Effector memory CD4-positive, alpha-beta T cell (primary cell): ENCODE results near the gene FCN3.

ENCODE experiments used
- DNase-seq, 3 donors: peaks; one replicate each; pipeline ENCODE4 v3.0.0-alpha.2; 2020
- H3K27ac ChIP-seq: 2 replicates; pipeline ENCODE4 v1.7.0; 2013; ENCODE audit warnings: mild to moderate bottlenecking, low read length, moderate library complexity; ENCODE audit not compliant: insufficient read depth, poor library complexity, severe bottlenecking
- H3K27me3 ChIP-seq: replicated peaks from 2 replicates; pipeline ENCODE4 v1.7.0; 2013; ENCODE audit warnings: mild to moderate bottlenecking, low read length; ENCODE audit not compliant: insufficient read depth, control insufficient read depth, poor library complexity, severe bottlenecking
- H3K36me3 ChIP-seq: 2 replicates; pipeline ENCODE4 v1.7.0; 2013; ENCODE audit warnings: mild to moderate bottlenecking, low read length, moderate library complexity; ENCODE audit not compliant: control insufficient read depth, insufficient read depth
- H3K4me1 ChIP-seq: 2 replicates; pipeline ENCODE4 v1.7.0; 2013; ENCODE audit warnings: low read length, mild to moderate bottlenecking; ENCODE audit not compliant: control insufficient read depth, insufficient read depth, poor library complexity, severe bottlenecking
- H3K4me3 ChIP-seq: 2 replicates; pipeline ENCODE4 v1.7.0; 2013; ENCODE audit warnings: low read length, low read depth, mild to moderate bottlenecking; ENCODE audit not compliant: insufficient read depth, poor library complexity, severe bottlenecking
- H3K9me3 ChIP-seq: 2 replicates; pipeline ENCODE4 v1.7.0; 2013; ENCODE audit warnings: mild to moderate bottlenecking, low read length, moderate library complexity; ENCODE audit not compliant: control insufficient read depth

FCN3 gene

DNA sequence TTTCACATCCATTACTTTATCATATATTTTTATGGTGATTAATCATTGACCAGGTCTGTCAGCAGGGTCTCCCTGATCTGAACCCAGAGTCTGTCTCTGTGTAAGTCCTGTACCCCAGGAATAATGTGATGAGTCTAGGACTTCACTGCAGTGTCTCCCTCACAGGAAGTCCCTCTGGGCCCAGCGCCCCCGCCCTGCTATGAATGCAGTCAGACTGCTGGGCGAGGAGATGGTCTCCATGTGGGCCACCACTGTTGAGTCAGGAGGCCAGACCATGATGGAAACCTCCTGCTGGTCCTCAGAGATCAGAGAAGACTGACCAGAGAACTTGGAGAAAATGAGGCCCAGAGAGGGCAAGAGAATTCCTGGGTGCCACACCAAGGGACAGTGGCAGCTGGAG lies 43.2 kb downstream of the FCN3 start:
- no peak for DNase-seq
- H3K27ac ChIP-seq, result no peak overlapping the region
- H3K27me3 ChIP-seq, result no peaks in the 10 kb centered on the region
- H3K4me3 ChIP-seq, result no peak overlapping the region
- H3K4me1 ChIP-seq, result peaks cover 12% of the 10 kb centered on the region
- peaks cover 57% of the 10 kb centered on the region for H3K36me3 ChIP-seq
- H3K9me3 ChIP-seq, result no peaks in the 10 kb centered on the region

DNA sequence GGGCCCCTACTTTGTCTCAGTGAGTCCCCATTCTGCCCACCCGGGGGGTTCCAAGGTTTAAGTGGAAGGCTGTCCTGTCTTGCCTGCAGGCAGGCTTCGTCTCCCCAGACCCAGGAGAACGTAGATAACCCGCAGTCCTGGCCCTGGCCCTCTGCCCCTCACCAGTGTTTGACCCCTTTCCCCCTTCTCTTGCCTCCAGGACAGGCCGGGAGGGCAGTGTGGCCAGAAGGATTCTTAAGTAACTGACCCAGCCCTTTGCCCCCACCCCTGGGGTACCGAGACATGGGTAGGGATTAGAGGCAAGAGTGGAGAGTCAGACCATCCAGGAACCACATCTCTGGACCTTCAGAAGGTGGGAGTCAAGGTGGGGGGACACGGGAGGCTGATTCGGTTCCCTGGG lies 43.8 kb downstream of the FCN3 start:
- H3K4me1 ChIP-seq, result peaks cover 12% of the 10 kb centered on the region
- no peak overlapping the region for H3K4me3 ChIP-seq
- no peaks in the 10 kb centered on the region for H3K27me3 ChIP-seq
- H3K27ac ChIP-seq, result no peak overlapping the region
- peaks cover 57% of the 10 kb centered on the region for H3K36me3 ChIP-seq
- no peak for DNase-seq
- no peaks in the 10 kb centered on the region for H3K9me3 ChIP-seq

DNA sequence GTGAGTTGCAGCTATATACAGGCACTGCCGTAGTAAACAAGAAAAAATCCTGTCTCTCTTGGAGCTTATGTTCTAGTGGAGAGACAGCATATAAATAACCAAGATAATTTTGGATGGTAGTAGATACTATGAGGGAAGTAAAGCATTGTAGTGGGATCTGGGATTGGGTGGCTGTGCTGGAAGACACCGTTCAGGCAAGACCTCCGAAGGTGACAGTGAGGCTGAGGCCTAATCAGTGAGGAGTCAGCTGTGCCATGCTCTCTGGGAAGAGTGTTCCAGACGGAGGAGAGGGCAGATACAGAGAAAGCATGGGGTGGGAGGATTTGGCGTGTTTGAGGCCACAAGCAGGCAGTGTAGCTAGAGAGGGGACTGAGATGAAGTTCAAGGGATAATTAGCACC lies 46.7 kb downstream of the FCN3 start:
- H3K36me3 ChIP-seq, result peaks cover 39% of the 10 kb centered on the region
- peaks cover 22% of the 10 kb centered on the region for H3K4me1 ChIP-seq
- no peak for DNase-seq
- H3K27me3 ChIP-seq, result no peaks in the 10 kb centered on the region
- H3K4me3 ChIP-seq, result no peak overlapping the region
- no peak overlapping the region for H3K27ac ChIP-seq
- H3K9me3 ChIP-seq, result no peaks in the 10 kb centered on the region

DNA sequence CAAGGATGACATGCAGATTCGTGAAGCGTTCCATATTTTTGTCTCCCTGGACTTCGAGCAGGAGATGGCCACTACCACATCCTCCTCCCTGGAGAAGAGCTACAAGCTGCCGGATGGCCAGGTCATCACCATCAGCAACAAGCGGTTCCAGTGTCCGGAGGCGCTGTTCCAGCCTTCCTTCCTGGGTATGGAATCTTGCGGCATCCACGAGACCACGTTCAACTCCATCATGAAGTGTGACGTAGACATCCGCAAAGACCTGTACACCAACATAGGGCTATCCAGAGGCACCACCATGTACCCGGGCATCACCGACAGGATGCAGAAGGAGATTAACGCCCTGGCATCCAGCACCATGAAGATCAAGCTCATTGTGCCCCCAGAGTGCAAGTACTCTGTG lies 49.3 kb downstream of the FCN3 start:
- H3K36me3 ChIP-seq, result peaks cover 22% of the 10 kb centered on the region
- H3K9me3 ChIP-seq, result no peaks in the 10 kb centered on the region
- DNase-seq, result no peak
- no peak overlapping the region for H3K4me3 ChIP-seq
- H3K4me1 ChIP-seq, result peaks cover 17% of the 10 kb centered on the region
- H3K27me3 ChIP-seq, result no peaks in the 10 kb centered on the region
- H3K27ac ChIP-seq, result no peak overlapping the region

DNA sequence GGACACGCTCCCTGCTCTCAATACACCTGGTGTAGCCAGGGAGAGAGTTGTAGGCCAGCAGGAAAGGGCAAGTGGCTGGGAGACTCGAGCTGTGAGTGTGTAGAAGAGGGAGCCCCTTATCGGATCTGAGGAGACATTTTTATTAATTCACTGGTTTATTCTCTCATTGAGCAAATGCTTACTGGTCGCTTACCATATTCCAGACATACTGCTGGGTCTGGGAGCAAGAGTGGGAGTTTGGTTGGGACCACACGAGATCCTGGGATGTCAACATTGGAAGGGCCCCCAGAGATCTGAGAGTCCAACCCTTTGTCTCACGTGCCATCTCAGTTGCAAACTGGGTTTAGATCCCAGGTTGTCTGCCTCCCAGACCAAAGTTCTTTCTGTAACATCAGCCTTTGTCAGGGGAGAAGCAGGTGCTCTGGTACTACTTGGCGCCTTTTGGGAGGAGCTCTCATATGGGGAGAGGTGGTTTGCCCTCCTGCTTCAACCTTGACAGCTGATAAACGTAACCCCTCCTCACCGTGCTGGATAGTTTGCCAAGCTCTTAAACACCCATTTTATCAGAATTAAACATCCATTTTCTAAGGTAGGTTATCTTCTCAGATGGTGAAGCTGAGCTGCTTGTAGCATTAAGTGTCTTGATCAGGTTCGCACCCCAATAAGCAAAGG lies 51.9 kb downstream of the FCN3 start:
- H3K4me3 ChIP-seq, result peak overlapping the region; percentile 93
- no peak for DNase-seq
- peaks cover 8% of the 10 kb centered on the region for H3K27me3 ChIP-seq
- no peaks in the 10 kb centered on the region for H3K9me3 ChIP-seq
- H3K36me3 ChIP-seq, result peaks cover 16% of the 10 kb centered on the region
- H3K4me1 ChIP-seq, result peaks cover 17% of the 10 kb centered on the region
- H3K27ac ChIP-seq, result peak overlapping the region; percentile 91

DNA sequence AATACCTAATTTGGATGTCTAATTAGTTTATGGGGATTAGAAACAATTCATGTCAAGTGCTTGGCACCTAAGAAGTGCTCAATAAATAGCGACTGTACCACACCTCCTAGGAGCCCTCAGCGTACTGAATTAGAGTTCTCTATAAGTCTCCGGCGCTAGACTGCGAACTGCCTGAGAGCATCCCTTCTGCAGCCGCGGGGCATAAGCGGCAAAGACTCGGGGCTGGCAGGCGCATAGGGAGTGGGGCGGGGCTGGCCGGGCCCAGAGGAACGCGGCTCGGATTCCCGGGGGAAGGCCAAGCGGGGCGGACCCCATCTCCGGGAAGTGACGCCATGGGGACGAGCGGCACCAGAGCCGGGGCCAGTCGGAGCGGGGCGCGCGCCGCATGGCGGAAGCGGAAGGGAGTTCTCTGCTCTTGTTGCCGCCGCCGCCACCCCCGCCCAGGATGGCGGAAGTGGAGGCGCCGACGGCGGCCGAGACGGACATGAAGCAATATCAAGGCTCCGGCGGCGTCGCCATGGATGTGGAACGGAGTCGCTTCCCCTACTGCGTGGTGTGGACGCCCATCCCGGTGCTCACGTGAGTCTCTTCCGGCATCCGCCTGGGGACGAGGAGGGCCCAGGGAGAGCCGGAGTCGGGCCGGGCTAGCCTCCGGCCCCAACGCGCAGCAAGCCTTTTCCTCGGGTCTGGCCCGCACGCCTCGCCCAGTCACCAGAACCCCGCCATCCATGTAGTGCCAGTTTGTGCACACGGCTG lies 52.6 kb downstream of the FCN3 start, which contains the start of gene TMEM222:
TMEM222 (plus strand) TSS at position 351 of the 756 bp plus-strand sequence; CDS start at position 386, 35 bp downstream.
- H3K4me1 ChIP-seq, result peaks cover 17% of the 10 kb centered on the region

More for the DNA sequence above, 52.6 kb downstream of the FCN3 start, which contains the start of gene TMEM222:
- H3K36me3 ChIP-seq, result peaks cover 16% of the 10 kb centered on the region
- H3K27ac ChIP-seq, result peak within 1 kb of the TSS; percentile 91
- peak within 1 kb of the TSS; percentile 93 for H3K4me3 ChIP-seq
- peak; percentile 94 to 96 (median 94) for DNase-seq
- H3K9me3 ChIP-seq, result no peaks in the 10 kb centered on the region
- peaks cover 8% of the 10 kb centered on the region for H3K27me3 ChIP-seq
